Measurements from ENCODE around the gene VSIG10L2.

DNA sequence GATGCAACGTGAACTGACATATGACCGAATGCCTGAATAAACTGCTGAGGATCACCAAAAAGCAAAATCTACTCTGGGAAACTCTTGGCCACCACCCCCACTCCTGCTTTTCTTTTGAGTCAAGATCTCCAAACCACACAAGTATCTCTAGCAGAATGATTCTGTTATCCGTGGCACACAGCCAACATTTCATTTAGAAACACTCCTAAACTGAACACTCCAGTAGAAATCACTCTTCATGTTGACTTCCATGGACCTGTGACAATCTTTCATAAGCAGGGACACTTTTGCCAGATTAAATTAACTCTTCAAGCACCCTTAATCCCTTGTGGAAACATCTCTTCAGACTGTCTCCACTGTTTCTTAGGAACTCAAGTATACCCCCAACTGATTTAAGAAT, 44.4 kb downstream of the VSIG10L2 start:
- TF ChIP-seq, protein P1, sequence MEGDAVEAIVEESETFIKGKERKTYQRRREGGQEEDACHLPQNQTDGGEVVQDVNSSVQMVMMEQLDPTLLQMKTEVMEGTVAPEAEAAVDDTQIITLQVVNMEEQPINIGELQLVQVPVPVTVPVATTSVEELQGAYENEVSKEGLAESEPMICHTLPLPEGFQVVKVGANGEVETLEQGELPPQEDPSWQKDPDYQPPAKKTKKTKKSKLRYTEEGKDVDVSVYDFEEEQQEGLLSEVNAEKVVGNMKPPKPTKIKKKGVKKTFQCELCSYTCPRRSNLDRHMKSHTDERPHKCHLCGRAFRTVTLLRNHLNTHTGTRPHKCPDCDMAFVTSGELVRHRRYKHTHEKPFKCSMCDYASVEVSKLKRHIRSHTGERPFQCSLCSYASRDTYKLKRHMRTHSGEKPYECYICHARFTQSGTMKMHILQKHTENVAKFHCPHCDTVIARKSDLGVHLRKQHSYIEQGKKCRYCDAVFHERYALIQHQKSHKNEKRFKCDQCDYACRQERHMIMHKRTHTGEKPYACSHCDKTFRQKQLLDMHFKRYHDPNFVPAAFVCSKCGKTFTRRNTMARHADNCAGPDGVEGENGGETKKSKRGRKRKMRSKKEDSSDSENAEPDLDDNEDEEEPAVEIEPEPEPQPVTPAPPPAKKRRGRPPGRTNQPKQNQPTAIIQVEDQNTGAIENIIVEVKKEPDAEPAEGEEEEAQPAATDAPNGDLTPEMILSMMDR (IDR thresholded peaks at IDR 0.05) = no peak
- TF ChIP-seq POLR2A (IDR thresholded peaks at IDR 0.05) = no peak
